NT2/D1 (cell line): ENCODE data around the gene LYPD3.

ENCODE experiments used
- YY1 ChIP-seq: IDR thresholded peaks from 2 replicates; pipeline ENCODE4 v1.6.1; 2011; ENCODE audit not compliant: insufficient read length, insufficient read depth
- ZNF274 ChIP-seq: IDR thresholded peaks from 2 replicates; pipeline ENCODE4 v1.6.1; 2011; ENCODE audit warnings: mild to moderate bottlenecking, low read depth, low read length

DNA sequence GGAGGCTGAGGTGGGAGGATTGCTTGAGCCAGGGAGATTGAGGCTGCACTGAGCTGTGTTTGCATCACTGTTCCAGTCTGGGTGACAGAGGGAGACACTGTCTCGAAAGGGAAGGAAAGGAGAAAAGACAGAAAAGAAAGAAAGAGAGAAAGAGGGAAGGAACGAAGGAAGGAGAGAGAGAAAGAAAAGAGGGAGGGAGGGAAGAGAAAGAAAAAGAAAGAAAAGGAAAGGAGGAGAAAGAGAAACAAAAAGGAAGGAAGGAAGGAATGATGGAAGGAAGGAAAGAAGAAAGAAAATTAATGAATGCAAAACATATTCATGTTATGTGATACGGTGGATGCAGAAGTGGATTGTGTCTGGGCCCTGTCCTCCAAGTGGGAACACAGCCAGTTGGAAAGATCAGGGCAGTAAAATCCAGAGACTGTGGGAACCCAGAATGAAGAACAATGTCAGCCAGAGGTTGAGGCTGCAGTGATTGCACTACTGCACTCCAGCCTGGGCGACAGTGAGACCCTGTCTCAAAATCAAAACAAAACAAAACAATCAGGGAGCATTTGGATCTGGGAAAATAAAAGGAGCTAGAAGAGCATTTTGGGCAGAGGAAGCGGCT lies 32.9 kb upstream of the LYPD3 start:
- TF ChIP-seq ZNF274 (no peak), YY1 (no peak)
